Liver (tissue), 9 donors: ENCODE measurements around the gene CIB4. TPM values are rescaled to one million over a fixed set of nuclear protein-coding genes. Genes with fewer than 3 reads are reported as not detected.

Source experiments
- DNase-seq: peaks from one replicate; pipeline ENCODE4 v3.0.0-alpha.2; 2017; ENCODE audit warnings: low spot score
- H3K27ac ChIP-seq, 2 donors: one replicate each; pipeline ENCODE4 v1.7.0; 2013; ENCODE audit warnings: inconsistent platforms in 2 of 2, low read length in 2 of 2, control low read depth in 1 of 2, low read depth in 1 of 2, mild to moderate bottlenecking in 1 of 2
- H3K27me3 ChIP-seq, 4 donors: one replicate each; pipeline versions ENCODE4 v1.6.1 to v1.7.0; 2013; ENCODE audit warnings: low read length in 3 of 4, inconsistent platforms in 1 of 4, mild to moderate bottlenecking in 1 of 4, moderate library complexity in 1 of 4; ENCODE audit not compliant: control insufficient read depth in 4 of 4, insufficient read depth in 4 of 4
- H3K36me3 ChIP-seq, 4 donors: one replicate each; pipeline versions ENCODE4 v1.6.1 to v1.7.0; 2013; ENCODE audit warnings: low read length in 3 of 4, mild to moderate bottlenecking in 3 of 4, low read depth in 1 of 4, moderate library complexity in 1 of 4; ENCODE audit not compliant: control insufficient read depth in 4 of 4, insufficient read depth in 3 of 4
- H3K4me1 ChIP-seq, 4 donors: one replicate each; pipeline versions ENCODE4 v1.6.1 to v1.7.0; 2013; ENCODE audit warnings: low read length in 3 of 4, mild to moderate bottlenecking in 3 of 4, moderate library complexity in 1 of 4; ENCODE audit not compliant: control insufficient read depth in 4 of 4, insufficient read depth in 4 of 4
- H3K4me3 ChIP-seq, 3 donors: one replicate each; pipeline versions ENCODE4 v1.6.1 to v1.7.0; 2013; ENCODE audit warnings: low read length in 3 of 3, control low read depth in 1 of 3, low read depth in 1 of 3, mild to moderate bottlenecking in 1 of 3
- H3K9ac ChIP-seq, 2 donors: one replicate each; pipeline ENCODE4 v1.7.0; 2013; ENCODE audit warnings: low read length in 2 of 2, mild to moderate bottlenecking in 2 of 2, moderate library complexity in 2 of 2, control low read depth in 1 of 2, low read depth in 1 of 2
- H3K9me3 ChIP-seq, 4 donors: one replicate each; pipeline versions ENCODE4 v1.6.1 to v1.7.0; 2013; ENCODE audit warnings: low read length in 3 of 4; ENCODE audit not compliant: control insufficient read depth in 4 of 4
- CTCF ChIP-seq: fragments of 150-350 bp; IDR thresholded peaks from 2 replicates; pipeline ENCODE4 v1.5.1; 2017; ENCODE audit warnings: improper control_type of control experiment, low read depth, low read length; ENCODE audit not compliant: missing input control
- EGR1 ChIP-seq, 2 donors: IDR thresholded peaks; 2 replicates each; pipeline ENCODE4 v1.6.1; 2016 to 2018; ENCODE audit warnings: antibody characterized with exemption in 2 of 2, low read depth in 2 of 2
- FOXA1 ChIP-seq: IDR thresholded peaks from 2 replicates; pipeline ENCODE4 v1.6.1; 2016; ENCODE audit warnings: antibody characterized with exemption
- FOXA2 ChIP-seq: IDR thresholded peaks from 2 replicates; pipeline ENCODE4 v1.6.1; 2016; ENCODE audit warnings: antibody characterized with exemption
- GABPA ChIP-seq, 2 donors: IDR thresholded peaks in 1 of 2; conservative IDR thresholded peaks in 1 of 2; 2 replicates each; pipeline ENCODE4 v1.6.1; 2016; ENCODE audit warnings: antibody characterized with exemption in 2 of 2, mild to moderate bottlenecking in 1 of 2, moderate library complexity in 1 of 2
- HNF4A ChIP-seq, 2 donors: conservative IDR thresholded peaks; 2 replicates each; pipeline ENCODE4 v1.6.1; 2016; ENCODE audit warnings: antibody characterized with exemption in 2 of 2, mild to moderate bottlenecking in 2 of 2
- HNF4G ChIP-seq: IDR thresholded peaks from 2 replicates; pipeline ENCODE4 v1.6.1; 2016; ENCODE audit warnings: antibody characterized with exemption
- NR2F2 ChIP-seq: IDR thresholded peaks from 2 replicates; pipeline ENCODE4 v1.6.1; 2016; ENCODE audit warnings: antibody characterized with exemption
- RAD21 ChIP-seq, 2 donors: IDR thresholded peaks; 2 replicates each; pipeline ENCODE4 v1.6.1; 2016; ENCODE audit warnings: antibody characterized with exemption in 2 of 2, mild to moderate bottlenecking in 2 of 2
- RXRA ChIP-seq, 2 donors: IDR thresholded peaks; 2 replicates each; pipeline ENCODE4 v1.6.1; 2017 to 2018; ENCODE audit warnings: antibody characterized with exemption in 2 of 2, mild to moderate bottlenecking in 1 of 2
- SP1 ChIP-seq: IDR thresholded peaks from 2 replicates; pipeline ENCODE4 v1.6.1; 2018; ENCODE audit warnings: antibody characterized with exemption, mild to moderate bottlenecking
- TAF1 ChIP-seq: conservative IDR thresholded peaks from 2 replicates; pipeline ENCODE4 v1.6.1; 2016; ENCODE audit warnings: antibody characterized with exemption, mild to moderate bottlenecking
- YY1 ChIP-seq: IDR thresholded peaks from 2 replicates; pipeline ENCODE4 v1.6.1; 2016; ENCODE audit warnings: antibody characterized with exemption, mild to moderate bottlenecking
- WGBS: extraction: QIAGEN DNeasy Blood & Tissue Kit; methylation state at CpG from one replicate; pipeline ENCODE4 v1.1.7; 2013; 5-methylcytosine and 5-hydroxymethylcytosine counted together
- polyA plus RNA-seq, 2 donors: library from polyadenylated mRNA; stranded (reverse) in 1 of 2; unstranded in 1 of 2; fragments of 200-250 nt in 1 of 2; fragments of >200 nt in 1 of 2; fragmentation: Nextera tagmentation in 1 of 2; extraction: Ambion mirVana in 1 of 2; gene quantifications; one replicate each; pipeline versions ENCODE4 v1.2.1 to v1.2.3, GENCODE V29; 2013 to 2015
- total RNA-seq, 2 donors: library from RNA; depleted of rRNA; stranded (reverse); fragments of >200 nt; gene quantifications; one replicate each; pipeline ENCODE4 v1.2.3, GENCODE V29; 2014
- TF ChIP-seq, protein P1 (sequence below): IDR thresholded peaks from 2 replicates; pipeline ENCODE4 v1.6.1; 2016; ENCODE audit warnings: antibody characterized with exemption
- TF ChIP-seq, protein P2 (sequence below): IDR thresholded peaks from 2 replicates; pipeline ENCODE4 v1.6.1; 2016; ENCODE audit warnings: antibody characterized with exemption
- donor health status: healthy.
- donor health status: healthy.
- donor health status: healthy.
- donor health status: healthy.
- donor health status: healthy.

CIB4 gene
- total and polyA plus RNA-seq, 4 donors: not detected

DNA sequence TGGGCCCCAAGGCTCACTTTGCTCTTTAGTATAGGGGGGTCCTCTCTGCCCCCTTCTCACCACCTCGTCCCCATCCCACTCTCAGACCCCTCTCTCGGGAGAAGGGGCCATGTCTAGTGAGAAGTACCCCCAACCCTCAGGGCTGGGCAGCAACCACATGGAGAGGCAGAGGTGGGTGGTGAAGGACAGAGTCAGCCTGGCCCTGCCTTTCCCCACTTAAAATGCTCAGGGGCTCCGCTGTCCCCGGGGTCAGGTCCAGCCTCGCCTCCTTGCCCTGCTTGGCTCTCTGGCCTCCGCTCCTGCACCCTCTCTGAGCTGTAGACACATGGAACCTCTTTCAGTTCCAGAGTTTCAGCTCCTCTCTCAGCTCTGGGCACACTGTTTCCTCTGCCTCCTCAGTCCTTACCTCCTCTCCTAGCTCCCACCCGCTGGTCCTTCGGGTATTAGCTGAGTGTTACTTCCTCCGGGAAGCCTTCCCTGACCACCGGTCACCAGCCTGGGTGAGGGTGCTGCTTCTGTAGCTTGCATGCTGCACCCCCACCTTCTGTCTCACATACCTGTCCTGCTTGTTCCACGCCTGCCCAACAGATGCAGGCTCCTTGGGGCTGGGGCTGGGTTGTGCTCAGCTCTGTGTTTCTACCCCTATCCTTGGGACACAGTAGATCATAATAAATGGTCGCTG, 83.8 kb downstream of the CIB4 start:
- no peak overlapping the region for H3K9ac ChIP-seq
- no peaks in the 10 kb centered on the region for H3K9me3 ChIP-seq
- 85% methylated on average over 12 of the region's 12 CpGs for WGBS
- H3K36me3 ChIP-seq: no peaks in the 10 kb centered on the region
- H3K4me1 ChIP-seq: peaks cover 0 to 6% (median 5%) of the 10 kb centered on the region in 4 donors
- H3K27me3 ChIP-seq: peaks cover 0 to 3% (median under 1%) of the 10 kb centered on the region in 4 donors
- H3K27ac ChIP-seq: no peak overlapping the region
- TF ChIP-seq GABPA (IDR thresholded peaks at IDR 0.05 in 1 of 2, conservative IDR thresholded peaks at IDR 0.05 in 1 of 2): no peak
- TF ChIP-seq SP1: no peak
- TF ChIP-seq RAD21 (IDR thresholded peaks at IDR 0.05): no peak
- DNase-seq: no peak
- H3K4me3 ChIP-seq: no peak overlapping the region

DNA sequence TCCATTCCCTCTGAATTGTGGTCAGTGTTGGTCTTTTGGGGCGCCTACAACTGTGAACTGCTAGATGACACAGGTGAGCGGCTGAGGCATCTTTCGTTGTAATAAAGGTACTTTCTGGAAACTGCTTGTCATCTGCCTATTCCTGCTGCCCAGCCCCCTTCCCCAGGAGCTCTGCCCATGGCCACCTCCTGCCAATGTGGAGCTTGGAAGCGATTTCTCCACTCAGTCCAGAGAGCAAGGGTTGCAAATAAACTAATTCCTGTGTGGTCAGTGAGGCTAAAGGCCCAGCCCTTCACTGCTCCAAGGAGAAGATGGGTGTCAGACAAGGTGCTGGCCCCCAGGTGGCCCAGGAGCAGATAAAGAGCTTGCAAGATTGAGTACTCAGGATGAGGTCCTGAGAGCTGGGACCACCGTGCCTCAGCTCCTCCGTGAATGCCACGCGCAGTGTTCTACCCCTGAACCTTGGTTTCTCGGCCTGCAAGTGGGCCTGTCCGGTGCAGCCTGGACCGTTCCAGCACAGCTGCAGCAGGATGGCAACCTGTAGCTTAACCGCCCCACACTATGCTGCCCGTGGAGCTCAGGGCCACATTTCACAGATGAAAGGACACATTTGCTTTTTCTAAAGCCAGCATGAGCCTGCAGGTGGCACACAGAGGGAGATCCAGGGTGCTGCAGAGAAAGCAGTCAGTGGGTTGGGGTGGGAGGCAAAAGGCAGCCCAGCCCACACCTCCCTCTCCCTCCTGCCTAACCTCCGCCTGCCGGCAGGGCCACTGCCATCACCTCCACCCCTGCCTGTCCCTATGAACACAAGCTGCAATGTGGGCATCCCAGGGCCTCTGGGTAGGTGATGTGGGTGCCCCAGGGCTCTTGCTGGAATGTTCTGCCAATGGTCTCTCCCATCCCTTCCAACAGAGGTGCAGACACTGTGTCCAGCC, 84.6 kb downstream of the CIB4 start:
- DNase-seq: no peak
- TF ChIP-seq FOXA1: no peak
- TF ChIP-seq FOXA2: no peak
- TF ChIP-seq CTCF: no peak
- TF ChIP-seq YY1: no peak
- TF ChIP-seq, protein P1, sequence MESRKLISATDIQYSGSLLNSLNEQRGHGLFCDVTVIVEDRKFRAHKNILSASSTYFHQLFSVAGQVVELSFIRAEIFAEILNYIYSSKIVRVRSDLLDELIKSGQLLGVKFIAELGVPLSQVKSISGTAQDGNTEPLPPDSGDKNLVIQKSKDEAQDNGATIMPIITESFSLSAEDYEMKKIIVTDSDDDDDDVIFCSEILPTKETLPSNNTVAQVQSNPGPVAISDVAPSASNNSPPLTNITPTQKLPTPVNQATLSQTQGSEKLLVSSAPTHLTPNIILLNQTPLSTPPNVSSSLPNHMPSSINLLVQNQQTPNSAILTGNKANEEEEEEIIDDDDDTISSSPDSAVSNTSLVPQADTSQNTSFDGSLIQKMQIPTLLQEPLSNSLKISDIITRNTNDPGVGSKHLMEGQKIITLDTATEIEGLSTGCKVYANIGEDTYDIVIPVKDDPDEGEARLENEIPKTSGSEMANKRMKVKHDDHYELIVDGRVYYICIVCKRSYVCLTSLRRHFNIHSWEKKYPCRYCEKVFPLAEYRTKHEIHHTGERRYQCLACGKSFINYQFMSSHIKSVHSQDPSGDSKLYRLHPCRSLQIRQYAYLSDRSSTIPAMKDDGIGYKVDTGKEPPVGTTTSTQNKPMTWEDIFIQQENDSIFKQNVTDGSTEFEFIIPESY: no peak
- 87% methylated on average over 15 of the region's 15 CpGs for WGBS
- H3K27me3 ChIP-seq: peaks cover 0 to 3% (median 0%) of the 10 kb centered on the region in 4 donors
- H3K9me3 ChIP-seq: no peaks in the 10 kb centered on the region
- no peak overlapping the region for H3K4me3 ChIP-seq
- no peaks in the 10 kb centered on the region for H3K4me1 ChIP-seq
- no peak overlapping the region for H3K27ac ChIP-seq
- H3K36me3 ChIP-seq: no peaks in the 10 kb centered on the region
- no peak overlapping the region for H3K9ac ChIP-seq

DNA sequence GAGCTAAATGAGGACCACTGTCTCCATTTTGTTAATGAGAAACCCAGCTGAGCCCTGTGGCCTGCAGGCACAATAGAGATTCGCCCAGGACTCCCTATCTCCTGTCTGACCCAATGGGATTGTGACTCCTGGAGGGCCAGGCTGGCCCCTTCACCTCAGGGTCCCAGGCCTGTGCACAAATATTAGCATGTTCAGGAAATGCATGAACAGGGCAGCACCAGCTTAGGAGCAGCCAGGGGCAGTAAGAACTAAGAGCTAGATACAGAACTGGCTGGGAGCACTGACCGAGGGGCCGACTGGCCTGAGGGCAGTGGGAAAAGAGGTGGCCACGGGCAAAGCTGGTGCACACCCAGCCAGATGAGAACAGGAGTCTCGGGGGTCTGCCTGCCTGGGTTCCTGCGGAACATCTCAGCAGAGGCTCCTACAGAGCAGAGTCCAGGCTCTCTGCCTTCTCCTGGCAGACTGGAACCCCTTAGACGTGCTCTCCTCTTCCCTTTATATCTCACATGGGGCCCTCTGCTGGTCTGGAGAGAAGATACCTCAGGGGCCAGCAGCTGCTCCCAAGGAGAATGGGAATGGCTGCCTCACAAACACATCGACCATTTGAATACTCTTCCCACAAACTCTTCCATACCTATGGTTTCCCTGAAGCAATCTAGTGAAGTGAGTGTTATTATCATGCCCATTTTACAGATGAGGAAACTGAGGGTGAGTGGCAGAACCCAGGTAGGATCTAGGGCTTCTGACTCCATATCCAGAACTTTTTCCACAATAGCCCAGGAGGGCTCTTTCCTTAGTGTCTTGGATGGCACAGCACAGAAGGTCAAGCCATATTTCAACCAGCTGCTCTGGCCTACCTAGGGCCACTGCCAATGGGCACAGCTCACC, 85.7 kb downstream of the CIB4 start:
- Histone ChIP-seq H3K4me1 (no peaks in the 10 kb centered on the region), H3K27ac (no peak overlapping the region), H3K9ac (no peak overlapping the region), H3K27me3 (no peaks in the 10 kb centered on the region), H3K36me3 (no peaks in the 10 kb centered on the region), H3K9me3 (no peaks in the 10 kb centered on the region), H3K4me3 (no peak overlapping the region)
- WGBS: 81% methylated on average over 8 of the region's 8 CpGs
- DNase-seq: no peak
- no peak for TF ChIP-seq HNF4G
- TF ChIP-seq, protein P2, sequence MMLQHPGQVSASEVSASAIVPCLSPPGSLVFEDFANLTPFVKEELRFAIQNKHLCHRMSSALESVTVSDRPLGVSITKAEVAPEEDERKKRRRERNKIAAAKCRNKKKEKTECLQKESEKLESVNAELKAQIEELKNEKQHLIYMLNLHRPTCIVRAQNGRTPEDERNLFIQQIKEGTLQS: no peak
- no peak for TF ChIP-seq FOXA1
- no peak for TF ChIP-seq RXRA (IDR thresholded peaks at IDR 0.05)
- TF ChIP-seq HNF4A (conservative IDR thresholded peaks at IDR 0.05): no peak
- TF ChIP-seq NR2F2: no peak
- no peak for TF ChIP-seq SP1
- no peak for TF ChIP-seq RAD21 (IDR thresholded peaks at IDR 0.05)
- TF ChIP-seq, protein P1: no peak
- TF ChIP-seq TAF1: no peak
- TF ChIP-seq EGR1 (IDR thresholded peaks at IDR 0.05; ENCODE audit: low read depth in 2 of 2): no peak
